Measurements from ENCODE around the gene TRMT10B. TPM values are rescaled to one million over a fixed set of nuclear protein-coding genes. Genes with fewer than 3 reads are reported as not detected.
A peak's percentile ranks its signal among the peaks of the same experiment; 100 is the strongest.

The TRMT10B gene
- total and polyA plus RNA-seq, 2 of the 13 experiments (the other 11 are each of a cell fraction or from before 2014, with no cell fraction given) = 3.1 to 3.9 TPM

DNA sequence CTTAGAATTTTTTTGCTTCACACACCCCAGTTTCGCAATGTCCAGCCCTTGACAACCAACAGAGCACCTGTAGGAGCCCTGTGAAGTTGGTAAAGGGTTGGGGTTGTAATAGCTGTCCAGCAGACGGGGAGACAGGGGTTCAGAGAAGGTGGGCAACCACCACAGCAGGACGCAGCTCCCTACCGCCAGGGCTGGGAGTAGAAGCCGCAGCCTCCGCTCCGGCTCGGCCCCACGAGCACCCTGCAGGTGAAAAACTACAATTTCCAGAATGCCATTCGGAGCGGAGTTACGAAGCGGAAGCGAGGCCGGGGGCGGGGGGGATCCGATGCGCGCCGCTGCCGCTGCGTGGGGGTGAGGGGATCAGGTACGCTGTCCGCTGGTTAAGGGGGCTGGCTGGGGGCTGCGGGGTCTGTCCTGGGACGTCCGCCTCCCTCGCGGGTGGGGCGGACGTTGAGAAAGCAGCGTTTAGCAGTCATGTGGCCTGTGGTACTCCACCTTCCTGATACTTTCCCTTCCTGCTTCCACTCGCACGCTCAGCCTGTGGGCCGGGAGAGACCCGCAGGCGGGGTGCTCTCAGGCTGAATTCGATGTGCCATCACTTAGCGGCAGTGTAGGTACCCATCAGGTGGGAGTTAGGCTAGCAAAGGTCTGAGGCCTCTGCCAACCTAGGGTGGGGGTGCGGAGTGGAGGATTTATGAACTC lies at the start of gene TRMT10B (continued):
- TF ChIP-seq, protein P1, sequence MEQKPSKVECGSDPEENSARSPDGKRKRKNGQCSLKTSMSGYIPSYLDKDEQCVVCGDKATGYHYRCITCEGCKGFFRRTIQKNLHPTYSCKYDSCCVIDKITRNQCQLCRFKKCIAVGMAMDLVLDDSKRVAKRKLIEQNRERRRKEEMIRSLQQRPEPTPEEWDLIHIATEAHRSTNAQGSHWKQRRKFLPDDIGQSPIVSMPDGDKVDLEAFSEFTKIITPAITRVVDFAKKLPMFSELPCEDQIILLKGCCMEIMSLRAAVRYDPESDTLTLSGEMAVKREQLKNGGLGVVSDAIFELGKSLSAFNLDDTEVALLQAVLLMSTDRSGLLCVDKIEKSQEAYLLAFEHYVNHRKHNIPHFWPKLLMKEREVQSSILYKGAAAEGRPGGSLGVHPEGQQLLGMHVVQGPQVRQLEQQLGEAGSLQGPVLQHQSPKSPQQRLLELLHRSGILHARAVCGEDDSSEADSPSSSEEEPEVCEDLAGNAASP (CRISPR knock-in tag; IDR thresholded peaks at IDR 0.05; ENCODE audit: borderline replicate concordance) = no peak
- TF ChIP-seq SIX1 (CRISPR knock-in tag; IDR thresholded peaks at IDR 0.05; ENCODE audit: borderline replicate concordance) (no peak), RFX1 (IDR thresholded peaks at IDR 0.05) (no peak), ZZZ3 (CRISPR knock-in tag; IDR thresholded peaks at IDR 0.05; ENCODE audit: borderline replicate concordance) (no peak), PITX1 (CRISPR knock-in tag; IDR thresholded peaks at IDR 0.05) (peak; percentile 19; the same call in 1 of the 2 replicates), ZNF766 (CRISPR knock-in tag; IDR thresholded peaks at IDR 0.05; ENCODE audit: borderline replicate concordance) (no peak), MAFF (IDR thresholded peaks at IDR 0.05; ENCODE audit: low read depth, low read length) (no peak), ZC3H4 (CRISPR knock-in tag; IDR thresholded peaks at IDR 0.05; ENCODE audit: borderline replicate concordance) (no peak), JDP2 (CRISPR knock-in tag; IDR thresholded peaks at IDR 0.05; ENCODE audit: borderline replicate concordance) (no peak), SP1 (IDR thresholded peaks at IDR 0.05) (no peak), SP1 (CRISPR knock-in tag; IDR thresholded peaks at IDR 0.05) (no peak), SRY (CRISPR knock-in tag; IDR thresholded peaks at IDR 0.05) (no peak), NR2F2 (IDR thresholded peaks at IDR 0.05; ENCODE audit: borderline replicate concordance, low read depth) (no peak), STAG1 (CRISPR knock-in tag; IDR thresholded peaks at IDR 0.05) (no peak), ZNF781 (CRISPR knock-in tag; IDR thresholded peaks at IDR 0.05; ENCODE audit: borderline replicate concordance, not compliant biosample characterization) (no peak), ZNF224 (CRISPR knock-in tag; IDR thresholded peaks at IDR 0.05) (no peak), ZNF17 (CRISPR knock-in tag; IDR thresholded peaks at IDR 0.05) (no peak), NCOA1 (CRISPR knock-in tag; IDR thresholded peaks at IDR 0.05) (no peak)
- TF ChIP-seq, protein P2, sequence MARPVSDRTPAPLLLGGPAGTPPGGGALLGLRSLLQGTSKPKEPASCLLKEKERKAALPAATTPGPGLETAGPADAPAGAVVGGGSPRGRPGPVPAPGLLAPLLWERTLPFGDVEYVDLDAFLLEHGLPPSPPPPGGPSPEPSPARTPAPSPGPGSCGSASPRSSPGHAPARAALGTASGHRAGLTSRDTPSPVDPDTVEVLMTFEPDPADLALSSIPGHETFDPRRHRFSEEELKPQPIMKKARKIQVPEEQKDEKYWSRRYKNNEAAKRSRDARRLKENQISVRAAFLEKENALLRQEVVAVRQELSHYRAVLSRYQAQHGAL (CRISPR knock-in tag; IDR thresholded peaks at IDR 0.05; ENCODE audit: not compliant biosample characterization) = no peak
- TF ChIP-seq, protein P3, sequence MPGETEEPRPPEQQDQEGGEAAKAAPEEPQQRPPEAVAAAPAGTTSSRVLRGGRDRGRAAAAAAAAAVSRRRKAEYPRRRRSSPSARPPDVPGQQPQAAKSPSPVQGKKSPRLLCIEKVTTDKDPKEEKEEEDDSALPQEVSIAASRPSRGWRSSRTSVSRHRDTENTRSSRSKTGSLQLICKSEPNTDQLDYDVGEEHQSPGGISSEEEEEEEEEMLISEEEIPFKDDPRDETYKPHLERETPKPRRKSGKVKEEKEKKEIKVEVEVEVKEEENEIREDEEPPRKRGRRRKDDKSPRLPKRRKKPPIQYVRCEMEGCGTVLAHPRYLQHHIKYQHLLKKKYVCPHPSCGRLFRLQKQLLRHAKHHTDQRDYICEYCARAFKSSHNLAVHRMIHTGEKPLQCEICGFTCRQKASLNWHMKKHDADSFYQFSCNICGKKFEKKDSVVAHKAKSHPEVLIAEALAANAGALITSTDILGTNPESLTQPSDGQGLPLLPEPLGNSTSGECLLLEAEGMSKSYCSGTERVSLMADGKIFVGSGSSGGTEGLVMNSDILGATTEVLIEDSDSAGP (CRISPR knock-in tag; IDR thresholded peaks at IDR 0.05; ENCODE audit: borderline replicate concordance) = peak; percentile 32; the same call in 1 of the 2 replicates
- TF ChIP-seq, protein P4, sequence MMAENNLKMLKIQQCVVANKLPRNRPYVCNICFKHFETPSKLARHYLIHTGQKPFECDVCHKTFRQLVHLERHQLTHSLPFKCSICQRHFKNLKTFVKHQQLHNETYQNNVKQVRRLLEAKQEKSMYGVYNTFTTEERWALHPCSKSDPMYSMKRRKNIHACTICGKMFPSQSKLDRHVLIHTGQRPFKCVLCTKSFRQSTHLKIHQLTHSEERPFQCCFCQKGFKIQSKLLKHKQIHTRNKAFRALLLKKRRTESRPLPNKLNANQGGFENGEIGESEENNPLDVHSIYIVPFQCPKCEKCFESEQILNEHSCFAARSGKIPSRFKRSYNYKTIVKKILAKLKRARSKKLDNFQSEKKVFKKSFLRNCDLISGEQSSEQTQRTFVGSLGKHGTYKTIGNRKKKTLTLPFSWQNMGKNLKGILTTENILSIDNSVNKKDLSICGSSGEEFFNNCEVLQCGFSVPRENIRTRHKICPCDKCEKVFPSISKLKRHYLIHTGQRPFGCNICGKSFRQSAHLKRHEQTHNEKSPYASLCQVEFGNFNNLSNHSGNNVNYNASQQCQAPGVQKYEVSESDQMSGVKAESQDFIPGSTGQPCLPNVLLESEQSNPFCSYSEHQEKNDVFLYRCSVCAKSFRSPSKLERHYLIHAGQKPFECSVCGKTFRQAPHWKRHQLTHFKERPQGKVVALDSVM (CRISPR knock-in tag; IDR thresholded peaks at IDR 0.05) = 0 out of 2 replicates have a peak, but pooled peaks have one; percentile 40
- TF ChIP-seq, protein P5, sequence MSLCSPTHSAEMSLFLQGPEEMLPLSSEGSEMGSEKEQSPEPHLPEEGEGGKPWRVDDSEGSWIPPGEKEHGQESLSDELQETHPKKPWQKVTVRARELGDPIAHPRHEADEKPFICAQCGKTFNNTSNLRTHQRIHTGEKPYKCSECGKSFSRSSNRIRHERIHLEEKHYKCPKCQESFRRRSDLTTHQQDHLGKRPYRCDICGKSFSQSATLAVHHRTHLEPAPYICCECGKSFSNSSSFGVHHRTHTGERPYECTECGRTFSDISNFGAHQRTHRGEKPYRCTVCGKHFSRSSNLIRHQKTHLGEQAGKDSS (CRISPR knock-in tag; IDR thresholded peaks at IDR 0.05; ENCODE audit: borderline replicate concordance, low read depth) = no peak
